GM19324 (cell line): Measurements from ENCODE around the gene WDFY2.
"Not testable (repeated sequence)": the region's sequence is repeated elsewhere in the genome, so short reads cannot be mapped to it uniquely, and the experiment has no call there.

Experiments
- ATAC-seq: cut with Tn5 transposase; IDR thresholded peaks from one replicate; pipeline ENCODE4 v1.9.1; 2021; ENCODE audit warnings: mild to moderate bottlenecking, moderate library complexity; ENCODE audit not compliant: unreplicated experiment, low FRiP score

Gene WDFY2, protein sequence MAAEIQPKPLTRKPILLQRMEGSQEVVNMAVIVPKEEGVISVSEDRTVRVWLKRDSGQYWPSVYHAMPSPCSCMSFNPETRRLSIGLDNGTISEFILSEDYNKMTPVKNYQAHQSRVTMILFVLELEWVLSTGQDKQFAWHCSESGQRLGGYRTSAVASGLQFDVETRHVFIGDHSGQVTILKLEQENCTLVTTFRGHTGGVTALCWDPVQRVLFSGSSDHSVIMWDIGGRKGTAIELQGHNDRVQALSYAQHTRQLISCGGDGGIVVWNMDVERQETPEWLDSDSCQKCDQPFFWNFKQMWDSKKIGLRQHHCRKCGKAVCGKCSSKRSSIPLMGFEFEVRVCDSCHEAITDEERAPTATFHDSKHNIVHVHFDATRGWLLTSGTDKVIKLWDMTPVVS

GRCh38 chr13:51583875-51584730, at the start of gene WDFY2:
TSS of gene WDFY2 (plus strand) at chr13:51584462. CDS start at chr13:51584688, 226 bp downstream.
- ATAC-seq: peak; percentile 91

DNA sequence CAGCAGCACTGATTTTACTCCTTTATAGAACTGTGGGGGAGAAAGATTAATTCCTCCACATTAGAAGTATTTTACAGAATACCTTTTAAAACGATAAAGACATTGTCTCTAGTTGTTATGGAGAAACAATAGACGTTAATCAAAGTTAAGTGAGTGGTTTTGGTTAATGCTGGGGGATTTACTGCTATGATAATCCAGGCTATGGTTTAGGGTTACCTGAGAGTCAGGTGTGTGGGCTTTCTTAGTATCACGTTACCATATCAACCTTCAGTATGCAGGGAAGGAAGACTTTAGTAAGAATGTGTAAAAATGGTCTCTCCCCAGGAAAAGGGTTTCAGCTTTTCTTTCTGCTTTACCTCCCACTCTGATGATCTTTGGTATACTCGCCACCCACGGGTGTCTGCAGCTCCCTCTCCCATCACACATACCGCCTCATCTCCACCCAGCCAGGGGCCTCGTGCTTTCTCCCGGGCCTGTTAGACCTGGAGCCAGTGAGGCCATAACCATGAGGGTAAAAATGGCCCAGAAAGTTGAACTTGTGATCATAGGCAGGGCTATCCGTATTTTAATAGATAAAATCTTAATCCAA, 45.6 kb upstream of the WDFY2 start:
- ATAC-seq: no peak

DNA sequence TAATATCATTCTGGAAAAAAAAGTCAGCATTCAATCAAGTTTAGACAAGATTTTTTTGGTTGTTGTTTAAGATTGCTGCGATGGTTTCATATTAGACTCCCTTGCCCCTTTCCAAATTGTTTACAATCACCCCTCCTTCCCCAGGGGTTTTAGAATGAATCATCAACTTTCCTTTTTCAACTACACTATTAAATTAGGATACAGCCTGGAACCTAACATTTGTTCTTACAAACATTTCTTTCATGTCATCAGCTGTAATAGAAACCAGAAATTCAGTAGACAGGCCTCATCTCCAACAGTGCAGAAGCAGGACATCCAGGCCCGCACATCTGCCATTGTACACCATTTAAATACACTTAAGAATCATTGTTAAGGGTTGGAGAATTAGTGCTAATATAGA, 44.4 kb upstream of the WDFY2 start:
- ATAC-seq: no peak

- no peak for ATAC-seq
These were observed 43.2 kb upstream of the WDFY2 start for GRCh38 chr13:51541037-51541436.

- ATAC-seq: no peak
These were observed 42.4 kb upstream of the WDFY2 start for GRCh38 chr13:51541809-51542258.

- ATAC-seq: no peak
These were observed 41.7 kb upstream of the WDFY2 start for GRCh38 chr13:51542346-51543242.

DNA sequence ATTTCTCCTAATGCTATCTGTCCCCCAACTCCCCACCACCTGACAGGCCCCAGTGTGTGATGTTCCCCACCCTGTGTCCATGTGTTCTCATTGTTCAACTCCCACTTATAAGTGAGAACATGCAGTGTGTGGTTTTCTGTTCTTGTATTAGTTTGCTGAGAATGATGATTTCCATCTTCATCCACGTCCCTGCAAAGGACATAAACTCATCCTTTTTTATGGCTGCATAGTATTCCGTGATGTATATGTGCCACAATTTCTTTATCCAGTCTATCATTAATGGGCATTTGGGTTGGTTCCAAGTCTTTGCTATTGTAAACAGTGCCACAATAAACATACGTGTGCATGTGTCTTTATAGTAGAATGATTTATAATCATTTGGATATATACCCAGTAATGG, 38.8 kb upstream of the WDFY2 start:
- not testable (repeated sequence) for ATAC-seq

DNA sequence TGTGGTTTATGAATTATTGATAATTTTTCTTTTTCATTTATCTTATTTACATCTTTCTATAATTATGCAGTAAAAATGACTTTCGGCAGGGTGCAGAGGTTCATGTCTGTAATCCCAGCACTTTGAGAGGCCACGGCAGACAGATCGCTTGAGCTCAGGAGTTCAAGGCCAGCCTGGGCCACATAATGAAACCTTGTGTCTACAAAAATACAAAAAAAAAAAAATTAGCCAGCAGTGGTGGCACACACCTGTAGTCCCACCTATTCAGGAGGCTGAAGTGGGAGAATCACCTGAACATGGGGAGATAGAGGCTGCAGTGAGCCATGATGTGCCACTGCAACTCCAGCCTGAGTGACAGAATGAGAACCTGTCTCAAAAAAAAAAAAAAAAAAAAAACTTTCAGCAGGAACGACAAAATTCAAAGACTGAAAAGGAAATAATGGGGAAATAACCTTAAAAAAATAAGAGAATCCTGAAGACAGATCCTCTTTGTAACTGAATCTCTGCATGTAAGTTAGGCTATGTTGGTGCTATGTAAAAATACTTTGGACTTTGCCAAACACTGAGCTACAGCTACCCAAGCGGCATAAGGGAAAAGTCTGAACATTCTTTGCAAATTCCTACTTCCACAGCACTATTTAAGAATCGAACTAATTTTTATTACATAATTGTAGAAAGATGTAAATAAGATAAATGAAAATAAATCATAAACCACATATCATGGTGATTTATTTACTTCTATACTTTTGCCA, 36.7 kb upstream of the WDFY2 start:
- no peak for ATAC-seq

DNA sequence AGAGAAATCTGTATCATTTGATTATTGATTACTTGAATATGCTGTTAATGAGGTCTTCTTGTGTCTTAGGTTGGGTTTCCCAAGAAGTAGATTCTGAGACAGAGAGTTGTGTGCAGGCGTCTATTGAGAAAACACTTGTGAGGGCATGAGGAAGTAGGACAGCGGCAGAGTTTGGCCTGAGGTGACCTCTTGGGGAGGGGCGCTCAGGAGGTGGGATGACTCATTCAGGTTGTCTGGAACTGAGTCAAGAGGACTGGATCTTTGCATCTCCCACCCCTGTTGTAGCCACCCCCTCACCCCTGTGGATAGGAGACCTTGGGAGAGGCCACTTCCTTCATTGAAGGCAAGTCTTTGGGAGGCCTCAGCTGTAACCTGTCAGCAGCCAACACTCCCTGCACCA, 35.2 kb upstream of the WDFY2 start:
- ATAC-seq: no peak

DNA sequence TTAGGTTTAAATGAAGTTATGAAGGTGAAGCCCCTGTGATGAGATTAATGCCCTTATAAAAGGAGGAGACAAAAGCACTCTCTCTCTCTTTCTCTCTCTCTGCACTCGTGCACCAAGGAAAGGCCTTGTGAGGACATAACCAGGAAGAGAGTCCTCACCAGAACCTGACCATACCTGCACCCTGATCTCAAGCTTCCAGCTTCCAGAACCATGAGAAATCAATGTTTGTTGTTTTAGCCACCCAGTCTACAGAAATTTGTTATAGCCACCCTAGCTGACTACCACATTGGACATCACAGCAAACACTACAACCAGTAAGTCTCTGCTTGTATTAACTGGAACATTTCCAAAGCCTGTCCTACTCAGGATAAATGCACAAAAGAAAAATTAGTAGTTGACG, 34.7 kb upstream of the WDFY2 start:
- no peak for ATAC-seq

DNA sequence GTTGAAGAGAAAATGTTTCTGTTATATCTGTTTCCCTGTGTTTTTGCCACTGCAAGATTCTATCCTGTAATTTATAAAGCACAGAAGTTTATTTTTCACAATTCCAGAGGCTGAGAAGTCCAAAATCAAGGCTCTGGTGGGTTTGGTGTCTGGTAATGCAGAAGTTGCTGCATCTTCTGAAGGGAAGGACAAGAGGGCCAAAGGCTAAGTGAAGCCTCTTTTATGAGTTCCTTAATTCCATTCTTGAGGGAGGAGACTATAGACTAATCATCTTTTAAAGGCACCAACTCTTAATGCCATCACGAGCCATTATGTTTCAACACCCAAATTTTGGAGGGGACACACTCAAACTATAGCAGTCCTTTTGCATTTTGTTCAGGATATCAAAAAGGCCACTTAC, 34.1 kb upstream of the WDFY2 start:
- no peak for ATAC-seq

GRCh38 chr13:51551416-51551815, 32.8 kb upstream of the WDFY2 start:
- ATAC-seq: no peak

DNA sequence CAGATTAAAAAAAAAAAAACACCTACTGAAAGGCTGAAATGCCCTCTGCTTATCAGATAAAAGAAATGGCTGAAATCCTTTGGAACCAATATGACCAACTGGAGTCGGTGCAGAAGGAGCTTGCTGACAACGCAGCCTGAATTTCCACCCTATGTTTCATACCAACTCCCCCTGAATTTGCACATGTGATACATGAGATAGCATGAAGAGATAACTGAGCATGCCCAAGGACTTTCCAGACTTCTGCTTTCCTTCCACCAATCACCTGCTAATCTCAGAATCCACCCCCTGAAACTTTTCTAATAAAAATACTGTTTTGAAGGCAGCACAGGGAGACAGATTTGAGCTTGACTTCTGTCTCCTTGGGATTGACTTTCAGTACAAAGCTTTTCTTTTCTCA, 32.2 kb upstream of the WDFY2 start:
- ATAC-seq: no peak

GRCh38 chr13:51553531-51553930, 30.7 kb upstream of the WDFY2 start:
- no peak for ATAC-seq

- ATAC-seq: no peak
These were observed 27.5 kb upstream of the WDFY2 start for GRCh38 chr13:51556740-51557139.

DNA sequence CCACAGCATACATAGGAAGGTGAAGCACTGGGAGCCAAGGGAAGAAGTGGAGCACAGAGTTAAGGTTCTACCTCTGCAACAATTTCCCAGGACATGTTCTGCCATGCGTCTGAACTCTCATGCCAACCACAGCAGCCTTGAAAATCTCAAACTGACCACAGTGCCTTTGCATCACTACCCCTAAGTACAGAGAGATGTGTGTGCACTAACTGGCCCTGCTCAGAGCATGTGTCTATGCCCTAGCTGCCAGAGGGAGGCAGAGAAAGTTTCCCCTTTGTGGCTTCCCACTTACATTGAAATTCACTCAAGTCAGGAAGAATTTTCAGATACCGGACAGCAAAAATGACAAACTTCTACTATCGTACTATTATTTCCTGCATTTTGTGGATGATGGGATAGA, 26.8 kb upstream of the WDFY2 start:
- ATAC-seq: no peak

DNA sequence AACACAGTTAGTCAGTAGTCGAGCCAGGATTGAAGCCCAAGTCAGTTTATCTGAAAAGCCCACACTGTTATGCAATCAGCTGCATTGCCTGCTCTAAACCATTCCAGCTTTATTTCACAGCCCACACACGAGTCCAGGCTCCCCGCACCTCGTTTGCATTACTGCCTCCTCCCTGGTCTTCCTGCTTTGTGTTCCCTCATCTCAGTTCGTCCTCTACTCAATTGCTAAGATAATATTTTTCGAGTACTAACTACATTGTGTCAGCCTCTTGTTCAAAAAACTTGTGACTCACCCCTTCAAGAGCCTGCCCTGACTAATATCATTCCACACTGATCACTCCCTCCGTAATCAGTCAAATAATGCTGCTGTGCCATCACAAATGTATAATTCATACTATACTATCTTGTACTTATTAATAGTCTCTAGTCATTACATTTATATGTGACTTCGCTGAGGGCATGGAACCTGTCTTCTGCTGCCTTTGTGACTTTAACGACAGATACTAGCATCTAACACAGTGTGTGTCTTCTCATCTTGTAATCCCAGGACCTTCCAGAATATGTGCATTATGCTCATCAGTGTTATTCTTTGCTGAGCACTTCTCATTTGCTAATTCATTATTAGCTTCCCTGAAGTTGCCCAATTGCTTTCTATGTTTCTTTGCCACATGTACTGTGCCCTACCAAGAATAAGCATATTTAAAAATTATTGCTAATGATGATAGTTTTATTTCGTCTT, 26.2 kb upstream of the WDFY2 start:
- ATAC-seq: no peak

DNA sequence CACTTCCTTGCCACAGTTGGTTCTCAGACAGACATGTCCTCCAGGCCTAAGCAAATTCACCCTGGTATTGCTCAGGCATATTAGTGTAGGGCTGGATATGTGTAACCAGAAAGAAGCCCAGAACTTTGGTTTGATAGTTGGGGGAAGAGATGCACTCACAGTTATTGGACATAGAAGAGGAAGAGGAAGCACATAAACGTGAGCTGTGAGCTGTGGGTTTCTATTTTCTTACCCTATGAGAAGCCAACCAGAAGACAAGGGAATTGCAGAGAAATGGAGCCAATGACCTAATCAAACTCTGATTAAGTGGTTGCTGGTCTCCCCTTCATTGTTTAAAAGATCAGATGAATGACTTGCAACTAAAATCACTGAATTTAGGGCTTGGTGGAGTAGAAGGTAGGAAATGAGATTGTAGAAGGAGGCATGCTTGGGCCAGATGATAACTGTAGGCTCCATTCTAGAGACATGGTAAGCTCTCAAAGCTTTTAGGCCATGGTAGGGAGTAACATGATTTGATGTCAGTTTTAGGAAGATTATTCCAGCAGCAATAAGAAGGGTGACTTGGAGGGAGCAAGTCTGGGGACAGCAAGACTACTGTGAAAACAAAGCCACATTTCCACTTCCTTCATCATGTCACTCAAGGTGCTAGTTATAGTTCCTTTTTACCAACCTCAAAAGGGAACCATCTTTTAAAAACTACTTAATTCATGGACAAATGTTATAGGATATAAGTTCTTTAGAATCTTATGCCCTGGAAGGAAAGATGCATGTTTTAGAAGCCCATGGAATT, 24.1 kb upstream of the WDFY2 start:
- no peak for ATAC-seq
